GM23338 (cell line): ENCODE measurements around the gene CDKN2AIP. TPM values are rescaled to one million over a fixed set of nuclear protein-coding genes. Genes with fewer than 3 reads are reported as not detected.

Experiments used
- ATAC-seq: fragments of 200-7000 bp; cut with Tn5 transposase; 3 replicates; pipeline ENCODE4 v1.9.1; 2020
- DNase-seq: peaks from one replicate; pipeline ENCODE4 v3.0.0-alpha.2; 2015; ENCODE audit warnings: low spot score
- H2AFZ ChIP-seq: fragments of 200-600 bp; sonication (generic); 2 replicates; pipeline ENCODE4 v1.8.0; 2016; ENCODE audit warnings: antibody characterized with exemption, mild to moderate bottlenecking, moderate library complexity
- H3F3A ChIP-seq: fragments of 200-600 bp; sonication (generic); replicated peaks from 2 replicates; pipeline ENCODE4 v1.8.0; 2017; ENCODE audit warnings: antibody characterized with exemption, mixed run types, low read depth
- H3K27ac ChIP-seq: fragments of 200-600 bp; sonication (generic); 2 replicates; pipeline ENCODE4 v1.6.1; 2016; ENCODE audit warnings: low read depth
- H3K27me3 ChIP-seq: fragments of 200-600 bp; sonication (generic); 2 replicates; pipeline ENCODE4 v1.8.0; 2016; ENCODE audit warnings: mild to moderate bottlenecking, mixed run types, moderate library complexity; ENCODE audit not compliant: insufficient read depth
- H3K36me3 ChIP-seq: fragments of 200-600 bp; sonication (generic); 2 replicates; pipeline ENCODE4 v1.8.0; 2016; ENCODE audit warnings: mild to moderate bottlenecking; ENCODE audit not compliant: insufficient read depth
- H3K4me1 ChIP-seq: fragments of 200-600 bp; sonication (generic); 2 replicates; pipeline ENCODE4 v1.8.0; 2016; ENCODE audit warnings: mild to moderate bottlenecking, moderate library complexity; ENCODE audit not compliant: insufficient read depth
- H3K4me2 ChIP-seq: fragments of 200-600 bp; sonication (generic); 2 replicates; pipeline ENCODE4 v1.7.1; 2017; ENCODE audit warnings: mixed run types
- H3K4me3 ChIP-seq: fragments of 200-600 bp; sonication (generic); 2 replicates; pipeline ENCODE4 v1.6.1; 2016; ENCODE audit warnings: mixed run types
- H3K79me2 ChIP-seq: fragments of 200-600 bp; sonication (generic); replicated peaks from 2 replicates; pipeline ENCODE4 v1.8.0; 2017; ENCODE audit warnings: mild to moderate bottlenecking; ENCODE audit not compliant: insufficient read depth
- H3K9me2 ChIP-seq: fragments of 200-600 bp; sonication (generic); 2 replicates; pipeline ENCODE4 v1.8.0; 2017; ENCODE audit not compliant: insufficient read depth
- H4K20me1 ChIP-seq: fragments of 200-600 bp; sonication (generic); replicated peaks from 2 replicates; pipeline ENCODE4 v1.8.0; 2017; ENCODE audit warnings: mild to moderate bottlenecking; ENCODE audit not compliant: insufficient read depth
- H3K27ac Mint-ChIP-seq: 2 replicates; pipeline ENCODE4 v1.8.0; 2020; ENCODE audit warnings: inconsistent platforms, mild to moderate bottlenecking, moderate library complexity, mixed read lengths
- H3K27me3 Mint-ChIP-seq: 3 replicates; pipeline ENCODE4 v1.8.0; 2022; ENCODE audit warnings: low read depth, mild to moderate bottlenecking, moderate library complexity, mixed read lengths, inconsistent platforms; ENCODE audit not compliant: insufficient read depth, poor library complexity
- H3K36me3 Mint-ChIP-seq: 3 replicates; pipeline ENCODE4 v1.8.0; 2021; ENCODE audit warnings: low read depth, mild to moderate bottlenecking, inconsistent platforms, moderate library complexity, mixed read lengths
- H3K4me1 Mint-ChIP-seq: 3 replicates; pipeline ENCODE4 v1.8.0; 2020; ENCODE audit warnings: mild to moderate bottlenecking, inconsistent platforms, mixed read lengths
- H3K4me3 Mint-ChIP-seq: 3 replicates; pipeline ENCODE4 v1.8.0; 2021; ENCODE audit warnings: moderate library complexity, mild to moderate bottlenecking, inconsistent platforms, mixed read lengths
- H3K9me3 Mint-ChIP-seq: 3 replicates; pipeline ENCODE4 v1.8.0; 2020; ENCODE audit warnings: moderate library complexity, mild to moderate bottlenecking, inconsistent platforms, mixed read lengths
- CREB1 ChIP-seq: fragments of 250-450 bp; sonication (Bioruptor Pico); IDR thresholded peaks from 2 replicates; pipeline ENCODE4 v1.5.0; 2020; ENCODE audit warnings: low read depth, mild to moderate bottlenecking, moderate library complexity
- ETS1 ChIP-seq: IDR thresholded peaks from 2 replicates; pipeline ENCODE4 v1.6.1; 2016; ENCODE audit warnings: antibody characterized with exemption
- NANOG ChIP-seq: IDR thresholded peaks from 2 replicates; pipeline ENCODE4 v1.6.1; 2016; ENCODE audit warnings: antibody characterized with exemption, borderline replicate concordance
- POLR2AphosphoS5 ChIP-seq: IDR thresholded peaks from 2 replicates; pipeline ENCODE4 v1.6.1; 2016; ENCODE audit warnings: antibody characterized with exemption, low read depth
- REST ChIP-seq: IDR thresholded peaks from one replicate; pipeline ENCODE4 v1.6.1; 2018; ENCODE audit warnings: antibody characterized with exemption; ENCODE audit not compliant: unreplicated experiment
- STAT1 ChIP-seq: IDR thresholded peaks from one replicate; pipeline ENCODE4 v1.6.1; 2016; ENCODE audit warnings: antibody characterized with exemption; ENCODE audit not compliant: unreplicated experiment
- ZNF331 ChIP-seq: fragments of 250-450 bp; sonication (Bioruptor Pico); IDR thresholded peaks from 2 replicates; pipeline ENCODE4 v1.5.0; 2020; ENCODE audit warnings: low read depth, mild to moderate bottlenecking, moderate library complexity
- ZNF462 ChIP-seq: fragments of 250-450 bp; sonication (Bioruptor Pico); IDR thresholded peaks from 2 replicates; pipeline ENCODE4 v1.5.0; 2020; ENCODE audit warnings: mild to moderate bottlenecking, moderate library complexity
- polyA plus RNA-seq: library from polyadenylated mRNA; unstranded; fragments of >200 nt; fragmentation: Nextera tagmentation; extraction: Ambion mirVana; gene quantifications from 2 replicates; pipeline ENCODE4 v1.2.1, GENCODE V29; 2016
- total RNA-seq: library from RNA; depleted of rRNA; stranded (reverse); fragments of >200 nt; shearing (Covaris generic); gene quantifications from 2 replicates; pipeline ENCODE4 v1.2.3, GENCODE V29; 2014

The CDKN2AIP gene
- total and polyA plus RNA-seq, 2 experiments from 2014 or later = 15.2 to 27.2 TPM

GRCh38 chr4:183445097-183445428, 627 bp downstream of the CDKN2AIP start (continued):
- no peak for TF ChIP-seq ZNF462
- no peak for TF ChIP-seq ZNF331 (CRISPR knock-in tag)
- no peak for TF ChIP-seq NANOG
- no peak for TF ChIP-seq CREB1 (CRISPR knock-in tag)

- Mint-ChIP-seq H3K36me3 (peaks cover 56% of the 10 kb centered on the region), H3K4me1 (peaks cover 15% of the 10 kb centered on the region)
- no peak overlapping the region for H3K4me2 ChIP-seq
- TF ChIP-seq NANOG = no peak
- no peak for TF ChIP-seq CREB1 (CRISPR knock-in tag)
- no peak for TF ChIP-seq ETS1
- no peak for TF ChIP-seq STAT1
- no peak for TF ChIP-seq REST
- TF ChIP-seq POLR2AphosphoS5 = no peak
These were observed 3.2 kb downstream of the CDKN2AIP start for GRCh38 chr4:183447646-183448045.

More at GRCh38 chr4:183447646-183448045, 3.2 kb downstream of the CDKN2AIP start:
- Histone ChIP-seq H3K36me3 (peaks cover 27% of the 10 kb centered on the region), H2AFZ (no peak overlapping the region), H3K79me2 (peaks cover 33% of the 10 kb centered on the region), H4K20me1 (peaks cover 16% of the 10 kb centered on the region), H3K4me3 (no peak overlapping the region), H3K4me1 (peaks cover 6% of the 10 kb centered on the region), H3F3A (peaks cover 11% of the 10 kb centered on the region), H3K27me3 (no peaks in the 10 kb centered on the region), H3K27ac (no peak overlapping the region), H3K9me2 (no peaks in the 10 kb centered on the region)
- Mint-ChIP-seq H3K27me3 (peaks cover 3% of the 10 kb centered on the region), H3K27ac (no peak overlapping the region), H3K4me3 (no peak overlapping the region), H3K9me3 (no peaks in the 10 kb centered on the region)
- ATAC-seq (no peak), DNase-seq (no peak)
